GM12872 (cell line): ENCODE data around the gene MLANA.
A peak's percentile ranks its signal among the peaks of the same experiment; 100 is the strongest.

Experiments used
- CTCF ChIP-seq: IDR thresholded peaks from 3 replicates; pipeline ENCODE4 v1.5.1; 2011; ENCODE audit warnings: low read depth, mild to moderate bottlenecking, low read length, moderate library complexity; ENCODE audit not compliant: insufficient read depth

Gene MLANA

GRCh38 chr9:5896863-5897262 is 6.2 kb downstream of the MLANA start:
- TF ChIP-seq CTCF, result no peak

GRCh38 chr9:5897851-5898250 is 7.2 kb downstream of the MLANA start:
- no peak for TF ChIP-seq CTCF

GRCh38 chr9:5899292-5899691 is 8.6 kb downstream of the MLANA start:
- peak; percentile 44; the same call in 2 of the 3 replicates for TF ChIP-seq CTCF

GRCh38 chr9:5900622-5901021 is 9.9 kb downstream of the MLANA start:
- no peak for TF ChIP-seq CTCF

GRCh38 chr9:5902377-5902776 is 11.7 kb downstream of the MLANA start:
- no peak for TF ChIP-seq CTCF

- TF ChIP-seq CTCF, result no peak
Observed at GRCh38 chr9:5908918-5909317, 18.2 kb downstream of the MLANA start.

GRCh38 chr9:5909976-5910375 is 19.3 kb downstream of the MLANA start:
- no peak for TF ChIP-seq CTCF
